ENCODE results near the gene TMEM121B. TPM values are rescaled to one million over a fixed set of nuclear protein-coding genes. Genes with fewer than 3 reads are reported as not detected.
A peak's percentile ranks its signal among the peaks of the same experiment; 100 is the strongest.

Gene TMEM121B
- polyA plus RNA-seq, 4 donors: 0.63 to 1.0 (median 0.75) TPM

DNA sequence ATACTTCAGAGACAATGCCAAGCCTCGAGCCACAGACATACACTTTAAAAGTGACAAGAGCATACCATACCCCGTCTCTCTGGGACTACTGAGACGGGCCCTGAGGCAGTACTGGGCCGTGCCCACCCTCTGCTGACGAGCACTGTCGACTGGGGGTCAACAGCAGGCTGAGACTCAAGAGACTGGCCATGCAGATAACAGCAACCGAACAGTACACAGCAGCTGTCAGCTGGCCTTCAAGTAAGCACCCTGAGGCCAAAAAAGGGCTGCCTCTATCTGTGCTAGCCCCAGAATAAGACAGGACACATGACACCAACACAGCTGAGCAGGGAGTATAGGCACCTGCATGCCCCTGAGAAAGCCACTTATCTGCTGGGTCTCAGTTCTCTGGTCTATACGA is 18.9 kb upstream of the TMEM121B start:
- DNase-seq (ENCODE audit: low read depth in 4 of 4, low spot score in 3 of 4): no peak

DNA sequence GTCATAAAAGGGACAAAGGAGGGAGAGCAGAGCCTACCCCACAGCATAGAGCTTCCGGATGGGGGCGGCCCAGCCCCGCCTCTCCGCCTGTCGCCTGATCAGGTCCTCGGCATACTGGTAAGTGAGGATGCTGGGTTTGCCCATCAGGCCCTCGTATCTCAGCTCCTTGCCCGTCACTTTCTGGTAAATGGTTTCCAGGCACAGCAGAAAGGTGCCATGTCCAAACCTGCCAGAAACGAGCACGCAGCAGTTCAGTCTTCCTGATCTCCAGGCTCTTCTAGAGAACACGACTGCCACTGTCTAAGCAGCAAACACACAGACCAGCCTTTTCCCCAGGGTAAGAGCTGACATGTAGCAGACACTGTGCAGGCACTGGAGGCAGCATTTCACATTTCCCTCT is 17.4 kb upstream of the TMEM121B start:
- no peak for DNase-seq (ENCODE audit: low read depth in 4 of 4, low spot score in 3 of 4)

- DNase-seq (ENCODE audit: low read depth in 4 of 4, low spot score in 3 of 4): no peak
These were observed 16.8 kb upstream of the TMEM121B start for GRCh38 chr22:17137861-17138425.

GRCh38 chr22:17137170-17137569 is 16.0 kb upstream of the TMEM121B start:
- no peak for DNase-seq (ENCODE audit: low read depth in 4 of 4, low spot score in 3 of 4)

DNA sequence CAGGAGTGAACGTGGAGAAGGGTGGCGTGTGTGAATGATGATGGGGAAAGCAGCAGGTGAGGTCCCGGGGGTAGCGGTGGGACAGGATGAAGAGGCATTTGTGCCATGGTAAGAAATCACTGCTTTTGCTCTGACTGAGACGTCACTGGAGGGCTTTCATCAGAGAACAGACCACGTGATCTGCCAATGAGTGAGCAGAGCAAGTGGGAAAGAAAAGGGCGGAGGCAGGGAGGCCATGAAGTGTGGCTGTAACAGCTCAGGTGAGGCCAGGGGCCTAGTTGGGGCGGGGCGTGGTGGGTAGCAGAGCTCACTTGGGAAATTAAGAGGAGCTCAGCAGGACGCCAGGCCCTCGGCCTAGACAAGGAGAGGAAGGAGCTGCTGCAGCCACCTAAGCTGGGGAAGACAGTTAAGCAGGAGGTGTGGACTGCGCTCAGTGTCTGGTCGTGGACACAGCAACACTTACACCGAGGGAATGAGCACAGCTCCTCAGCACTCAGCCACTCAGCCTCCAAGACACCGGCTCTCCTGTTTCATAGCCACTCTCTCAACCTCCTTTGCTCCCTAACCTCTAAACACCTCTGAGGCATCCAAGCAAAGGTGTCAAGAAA is 14.1 kb upstream of the TMEM121B start:
- DNase-seq (ENCODE audit: low read depth in 4 of 4, low spot score in 3 of 4): no peak

GRCh38 chr22:17133137-17133536 is 12.0 kb upstream of the TMEM121B start:
- no peak for DNase-seq (ENCODE audit: low read depth in 4 of 4, low spot score in 3 of 4)

DNA sequence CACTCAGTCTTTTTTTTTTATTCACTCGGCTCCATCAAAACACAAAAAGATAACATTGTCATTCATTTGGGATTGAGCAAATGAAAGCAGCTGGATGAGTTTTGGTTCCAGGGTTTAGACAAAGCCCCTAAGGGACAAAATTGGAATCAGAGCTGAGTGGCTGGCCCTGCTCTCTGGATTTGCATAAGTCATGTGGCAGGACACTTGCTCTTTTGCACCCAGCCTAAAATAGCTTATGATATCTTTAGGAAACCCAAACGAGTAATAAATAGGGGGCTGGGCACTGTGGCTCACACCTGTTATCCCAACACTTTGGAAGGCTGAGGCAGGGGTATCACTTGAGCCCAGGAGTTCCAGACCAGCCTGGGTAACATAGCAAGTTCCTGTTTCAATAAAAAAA is 11.0 kb upstream of the TMEM121B start:
- no peak for DNase-seq (ENCODE audit: low read depth in 4 of 4, low spot score in 3 of 4)

DNA sequence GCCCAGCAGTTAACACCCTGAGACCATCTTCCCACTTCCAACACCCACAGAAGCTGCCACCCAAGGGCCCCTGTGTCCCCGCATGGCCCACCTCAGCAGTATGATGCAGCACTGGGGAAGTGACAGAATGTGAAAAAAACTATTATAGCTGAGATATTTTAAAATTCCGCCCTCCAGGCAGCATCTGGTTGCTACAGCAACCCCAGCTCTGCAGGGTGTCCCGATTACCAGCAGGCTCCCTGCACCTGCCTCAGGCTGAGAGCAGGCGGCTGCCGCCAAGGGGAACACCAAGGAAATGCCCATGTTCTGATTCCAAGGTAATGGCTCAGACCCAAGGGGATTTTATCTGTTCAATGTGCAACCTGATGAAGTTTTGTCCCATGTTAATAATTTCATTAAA is 10.5 kb upstream of the TMEM121B start:
- DNase-seq (ENCODE audit: low read depth in 4 of 4, low spot score in 3 of 4): no peak

- no peak for DNase-seq (ENCODE audit: low read depth in 4 of 4, low spot score in 3 of 4)
These were observed 9.0 kb upstream of the TMEM121B start for GRCh38 chr22:17130199-17130598.

DNA sequence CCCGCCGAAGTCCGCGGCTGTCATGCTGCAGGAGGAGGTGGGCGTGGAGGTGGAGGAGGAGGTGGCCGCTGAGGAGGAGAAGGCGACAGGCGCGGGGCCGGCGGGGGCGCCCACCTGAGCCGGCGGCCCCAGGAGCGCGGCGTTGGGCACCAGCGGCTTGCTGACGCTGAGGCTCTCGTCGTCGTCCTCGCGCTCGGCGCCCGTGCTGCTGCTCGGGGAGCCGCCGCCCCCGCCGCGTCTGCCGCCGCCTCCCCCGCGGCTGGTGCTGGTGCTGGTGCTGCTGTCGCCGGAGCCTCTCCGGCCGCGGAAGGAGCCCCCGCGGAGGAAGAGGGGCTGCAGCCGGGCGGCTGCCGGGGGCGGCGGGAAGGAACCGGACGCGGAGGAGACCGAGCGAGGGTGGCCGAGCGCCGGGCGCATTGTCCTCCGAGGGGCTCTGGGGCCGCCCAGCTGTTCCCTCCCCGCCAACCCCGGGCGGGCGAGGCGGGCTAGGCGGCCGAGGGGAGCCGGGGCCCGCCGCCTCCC is 388 bp downstream of the TMEM121B start:
- no peak for DNase-seq (ENCODE audit: low read depth in 4 of 4, low spot score in 3 of 4)

- peak in 3 of 4 donors; percentile 31 to 55 (median 43) for DNase-seq (ENCODE audit: low read depth in 4 of 4, low spot score in 3 of 4)
These were observed 879 bp downstream of the TMEM121B start for GRCh38 chr22:17120281-17120680.

DNA sequence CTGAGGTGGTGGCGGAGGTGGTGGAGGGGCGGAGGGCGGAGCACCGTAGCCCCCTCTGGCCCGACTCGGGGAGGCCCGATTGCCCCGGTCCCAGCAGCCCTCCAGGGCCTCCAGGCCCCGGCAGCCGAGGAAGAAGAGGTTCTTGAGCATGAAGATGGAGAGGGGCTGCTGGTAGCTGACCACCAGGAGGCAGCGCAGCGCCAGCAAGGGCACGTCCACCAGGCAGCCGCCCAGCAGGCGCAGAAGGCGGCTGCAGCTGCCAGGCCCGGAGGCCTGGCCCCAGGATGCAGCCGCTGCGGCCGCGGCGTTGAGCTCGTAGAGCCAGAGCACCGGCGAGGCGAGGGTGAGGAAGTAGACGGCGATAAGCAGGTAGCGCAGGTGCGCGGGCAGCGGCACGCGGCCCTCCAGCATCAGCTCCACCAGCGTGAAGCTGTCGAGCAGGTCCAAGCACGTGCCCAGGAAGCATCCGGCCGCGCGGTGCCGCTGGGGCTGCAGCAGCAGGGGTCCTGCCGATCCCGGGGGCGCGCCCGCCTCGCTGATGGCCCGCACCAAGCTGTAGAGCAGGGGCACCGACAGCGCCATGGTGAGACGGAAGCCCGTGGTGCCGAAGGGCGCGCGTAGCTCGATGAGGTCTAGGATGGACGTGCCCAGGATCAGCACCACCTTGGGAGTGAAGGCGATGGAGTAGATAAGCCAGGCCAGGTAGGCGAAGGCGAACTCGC is 1.5 kb downstream of the TMEM121B start:
- DNase-seq (ENCODE audit: low read depth in 4 of 4, low spot score in 3 of 4): no peak

DNA sequence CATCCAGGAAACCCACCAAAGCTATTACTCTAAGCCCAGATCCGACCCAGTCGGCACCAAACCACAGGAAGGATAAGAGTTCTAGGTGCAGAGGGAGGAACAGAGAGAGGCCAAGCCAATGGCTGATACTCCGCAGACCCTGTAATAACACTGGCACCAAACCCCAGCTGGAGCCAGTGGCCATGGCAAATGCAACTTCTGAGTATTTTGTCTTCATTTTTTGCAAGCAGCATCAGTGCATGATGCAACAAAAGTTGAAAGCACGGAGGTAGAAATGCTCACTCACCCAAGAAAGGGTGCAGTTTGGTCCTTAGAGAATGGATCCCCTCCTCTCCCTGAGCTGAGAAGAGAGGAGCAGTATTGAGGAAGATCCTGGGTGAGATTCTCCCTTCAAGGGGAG is 2.8 kb downstream of the TMEM121B start:
- no peak for DNase-seq (ENCODE audit: low read depth in 4 of 4, low spot score in 3 of 4)

- DNase-seq (ENCODE audit: low read depth in 4 of 4, low spot score in 3 of 4): no peak
These were observed 3.3 kb downstream of the TMEM121B start for GRCh38 chr22:17117890-17118289.

GRCh38 chr22:17117400-17117799 is 3.8 kb downstream of the TMEM121B start:
- DNase-seq (ENCODE audit: low read depth in 4 of 4, low spot score in 3 of 4): no peak

- DNase-seq (ENCODE audit: low read depth in 4 of 4, low spot score in 3 of 4): no peak
These were observed 4.4 kb downstream of the TMEM121B start for GRCh38 chr22:17116572-17117330.

- no peak for DNase-seq (ENCODE audit: low read depth in 4 of 4, low spot score in 3 of 4)
These were observed 5.1 kb downstream of the TMEM121B start for GRCh38 chr22:17115945-17116565.

DNA sequence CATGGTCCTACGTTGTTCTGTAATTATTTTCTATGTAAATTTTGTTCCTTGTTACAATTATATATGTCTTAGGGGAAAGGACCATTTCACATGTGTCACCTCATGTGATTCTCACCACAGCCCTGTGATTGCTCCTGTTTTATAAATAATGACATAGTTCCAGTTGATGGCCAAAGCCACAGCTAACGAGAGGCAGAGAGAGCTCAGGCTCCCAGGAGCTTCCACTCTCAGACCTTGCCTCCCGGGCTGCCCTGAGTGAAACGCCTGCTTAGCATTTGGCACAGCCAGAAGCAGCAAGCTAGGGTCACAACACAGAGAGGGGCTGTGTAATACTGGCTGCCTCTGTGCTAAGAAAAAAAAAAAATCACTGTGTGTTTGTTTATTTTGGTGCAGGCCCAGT is 5.9 kb downstream of the TMEM121B start:
- DNase-seq (ENCODE audit: low read depth in 4 of 4, low spot score in 3 of 4): no peak

GRCh38 chr22:17114898-17115235 is 6.3 kb downstream of the TMEM121B start:
- DNase-seq (ENCODE audit: low read depth in 4 of 4, low spot score in 3 of 4): no peak

DNA sequence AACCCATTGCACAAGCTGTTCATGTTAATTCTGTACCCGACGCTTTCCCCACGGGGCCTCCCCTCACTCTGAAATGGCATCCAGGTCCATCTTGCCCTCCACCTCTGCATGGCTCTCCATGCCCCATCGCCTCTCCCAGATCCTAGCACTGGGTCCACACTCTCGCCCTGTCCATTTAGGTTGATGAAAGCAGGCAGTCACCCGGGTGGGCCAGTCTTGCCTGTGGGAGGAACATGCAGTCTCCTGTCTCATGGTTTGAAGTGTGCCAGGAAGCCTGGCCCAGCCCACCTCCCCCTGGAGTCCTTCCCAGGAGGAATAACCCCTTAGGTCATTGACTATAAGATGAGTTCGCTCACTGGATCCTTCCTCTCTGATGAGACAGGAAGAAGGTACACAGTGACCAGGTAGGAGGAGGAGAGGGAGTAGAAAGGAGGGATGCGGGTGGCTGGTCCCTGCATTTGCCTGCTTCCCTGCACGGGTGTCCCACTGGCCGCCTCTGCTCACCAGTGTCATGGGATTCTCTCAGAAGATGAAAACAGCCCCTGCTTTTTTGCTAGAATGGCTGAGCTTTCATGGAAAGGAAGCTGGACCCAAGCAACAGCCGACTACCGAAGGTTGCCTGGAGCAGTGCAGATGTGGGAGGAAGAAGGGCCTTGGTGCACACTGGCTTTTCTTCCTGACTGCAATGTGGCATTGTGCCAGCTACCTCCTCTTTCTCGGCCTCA is 6.8 kb downstream of the TMEM121B start:
- DNase-seq (ENCODE audit: low read depth in 4 of 4, low spot score in 3 of 4): no peak
